GM12874 (cell line): ENCODE results near the gene AFF3.

Source experiments
- TF ChIP-seq, protein P1 (sequence below): IDR thresholded peaks from 2 replicates; pipeline ENCODE4 v1.5.1; 2011; ENCODE audit warnings: low read depth, mild to moderate bottlenecking, control low read depth, low read length, moderate library complexity; ENCODE audit not compliant: insufficient read depth

AFF3 gene

GRCh38 chr2:99621774-99622173 lies 520.6 kb downstream of the AFF3 start:
- TF ChIP-seq, protein P1, sequence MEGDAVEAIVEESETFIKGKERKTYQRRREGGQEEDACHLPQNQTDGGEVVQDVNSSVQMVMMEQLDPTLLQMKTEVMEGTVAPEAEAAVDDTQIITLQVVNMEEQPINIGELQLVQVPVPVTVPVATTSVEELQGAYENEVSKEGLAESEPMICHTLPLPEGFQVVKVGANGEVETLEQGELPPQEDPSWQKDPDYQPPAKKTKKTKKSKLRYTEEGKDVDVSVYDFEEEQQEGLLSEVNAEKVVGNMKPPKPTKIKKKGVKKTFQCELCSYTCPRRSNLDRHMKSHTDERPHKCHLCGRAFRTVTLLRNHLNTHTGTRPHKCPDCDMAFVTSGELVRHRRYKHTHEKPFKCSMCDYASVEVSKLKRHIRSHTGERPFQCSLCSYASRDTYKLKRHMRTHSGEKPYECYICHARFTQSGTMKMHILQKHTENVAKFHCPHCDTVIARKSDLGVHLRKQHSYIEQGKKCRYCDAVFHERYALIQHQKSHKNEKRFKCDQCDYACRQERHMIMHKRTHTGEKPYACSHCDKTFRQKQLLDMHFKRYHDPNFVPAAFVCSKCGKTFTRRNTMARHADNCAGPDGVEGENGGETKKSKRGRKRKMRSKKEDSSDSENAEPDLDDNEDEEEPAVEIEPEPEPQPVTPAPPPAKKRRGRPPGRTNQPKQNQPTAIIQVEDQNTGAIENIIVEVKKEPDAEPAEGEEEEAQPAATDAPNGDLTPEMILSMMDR = no peak

GRCh38 chr2:99621106-99621505 lies 521.3 kb downstream of the AFF3 start:
- TF ChIP-seq, protein P1 = no peak

- TF ChIP-seq, protein P1 = no peak
These were observed 523.2 kb downstream of the AFF3 start for GRCh38 chr2:99619151-99619550.

DNA sequence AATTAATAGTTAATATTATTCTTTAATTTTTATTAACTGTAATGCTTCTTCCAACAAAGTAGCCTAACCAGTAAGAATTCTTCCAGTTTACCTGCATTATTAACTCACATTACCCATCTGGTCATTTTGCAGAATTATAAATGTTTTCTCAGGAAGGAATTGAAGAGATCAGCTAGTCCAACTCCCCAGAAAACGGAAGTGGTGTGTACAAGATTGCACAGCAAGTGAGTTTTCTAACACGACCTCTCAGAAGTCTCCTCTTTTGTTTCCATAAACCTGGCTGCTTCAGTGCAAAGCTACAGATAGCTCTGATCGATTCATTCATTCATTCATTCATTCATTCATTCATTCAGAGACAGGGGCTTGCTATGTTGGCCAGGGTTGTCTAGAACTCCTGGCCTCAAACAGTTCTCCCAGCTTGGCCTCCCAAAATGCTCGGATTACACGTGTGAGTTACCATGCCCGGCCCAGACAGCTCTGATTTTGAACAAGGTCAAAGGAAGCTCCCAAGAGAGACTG lies 523.8 kb downstream of the AFF3 start:
- TF ChIP-seq, protein P1 = no peak

GRCh38 chr2:99617811-99618210 lies 524.6 kb downstream of the AFF3 start:
- TF ChIP-seq, protein P1 = no peak

DNA sequence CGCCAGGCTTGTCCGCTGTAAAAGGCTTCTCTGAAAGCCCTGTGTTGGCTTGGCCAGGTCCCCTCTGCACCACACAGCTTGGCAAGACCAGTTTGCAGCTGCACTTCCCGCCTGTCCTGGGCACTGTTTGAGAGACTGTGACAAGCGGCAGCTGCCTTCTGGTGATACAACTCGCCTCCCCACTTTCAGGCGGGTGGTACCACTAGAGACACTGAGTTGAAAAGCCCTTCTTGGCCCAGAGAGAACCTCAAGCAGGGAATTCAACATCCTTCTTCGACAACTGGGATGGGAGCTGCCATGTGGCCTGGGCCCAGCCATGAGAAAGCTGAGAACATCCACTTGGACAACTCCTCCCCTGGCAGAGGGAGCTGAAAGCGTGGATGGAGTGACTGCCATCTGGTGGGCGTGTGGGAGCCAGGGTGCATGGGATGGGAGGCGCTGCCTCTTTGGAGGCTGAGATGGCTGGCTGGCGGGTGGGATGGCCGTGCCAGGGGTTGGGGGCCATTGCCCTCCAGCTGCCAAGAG lies 527.1 kb downstream of the AFF3 start:
- TF ChIP-seq, protein P1 = peak; percentile 19; the same call in 1 of the 2 replicates

GRCh38 chr2:99613980-99614379 lies 528.4 kb downstream of the AFF3 start:
- TF ChIP-seq, protein P1 = no peak

- TF ChIP-seq, protein P1 = no peak
These were observed 530.6 kb downstream of the AFF3 start for GRCh38 chr2:99611786-99612185.
